Measurements from ENCODE around the gene MAMDC4. TPM values are rescaled to one million over a fixed set of nuclear protein-coding genes. Genes with fewer than 3 reads are reported as not detected.

Gene MAMDC4
- total and polyA plus RNA-seq, 2 experiments from 2014 or later: 1.7 to 6.8 TPM

DNA sequence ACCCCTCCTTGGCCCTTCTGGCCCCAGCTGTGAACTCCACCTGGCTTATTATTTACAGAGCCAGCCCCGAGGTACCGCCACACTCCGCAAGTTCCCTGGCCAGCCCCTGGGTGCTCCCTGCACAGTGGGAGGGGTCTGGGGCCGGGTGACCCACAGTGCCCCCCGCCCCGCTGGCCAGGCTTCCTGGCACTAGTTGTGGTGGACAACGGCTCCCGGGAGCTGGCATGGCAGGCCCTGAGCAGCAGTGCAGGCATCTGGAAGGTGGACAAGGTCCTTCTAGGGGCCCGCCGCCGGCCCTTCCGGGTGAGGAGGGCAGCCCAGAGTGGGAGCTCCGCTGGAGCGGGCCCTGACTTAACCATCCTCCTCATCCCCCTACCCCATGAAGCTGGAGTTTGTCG is 3.9 kb downstream of the MAMDC4 start:
- no peak overlapping the region for H2AFZ ChIP-seq
- H3K4me3 ChIP-seq: no peak overlapping the region
- no peaks in the 10 kb centered on the region for H3K9me2 ChIP-seq (ENCODE audit: insufficient read depth)
- no peaks in the 10 kb centered on the region for H4K20me1 ChIP-seq (replicated peaks; ENCODE audit: insufficient read depth)
- H3F3A ChIP-seq (replicated peaks; ENCODE audit: low read depth): no peaks in the 10 kb centered on the region
- Mint-ChIP-seq H3K27me3 (ENCODE audit: insufficient read depth, low read depth, poor library complexity) (peaks cover 2% of the 10 kb centered on the region), H3K9me3 (no peaks in the 10 kb centered on the region), H3K27ac (no peak overlapping the region), H3K36me3 (ENCODE audit: low read depth) (peaks cover 5% of the 10 kb centered on the region; the same call in 2 of the 3 replicates), H3K4me3 (no peak overlapping the region), H3K4me1 (no peaks in the 10 kb centered on the region)
- H3K36me3 ChIP-seq (ENCODE audit: insufficient read depth): no peaks in the 10 kb centered on the region; the same call in 1 of the 2 replicates
- no peak overlapping the region for H3K4me2 ChIP-seq
- H3K27ac ChIP-seq (ENCODE audit: low read depth): no peak overlapping the region
- TF ChIP-seq STAT1 (IDR thresholded peaks at IDR 0.05; ENCODE audit: unreplicated experiment) (no peak), EZH2 (IDR thresholded peaks at IDR 0.05; ENCODE audit: low read depth, unreplicated experiment) (no peak), EZH2phosphoT487 (IDR thresholded peaks at IDR 0.05; ENCODE audit: unreplicated experiment) (no peak), CREB1 (CRISPR knock-in tag; IDR thresholded peaks at IDR 0.05; ENCODE audit: low read depth) (no peak), POLR2AphosphoS5 (IDR thresholded peaks at IDR 0.05; ENCODE audit: low read depth) (no peak), NANOG (IDR thresholded peaks at IDR 0.05; ENCODE audit: borderline replicate concordance) (no peak), JUNB (IDR thresholded peaks at IDR 0.05; ENCODE audit: unreplicated experiment) (no peak), ZNF331 (CRISPR knock-in tag; IDR thresholded peaks at IDR 0.05; ENCODE audit: low read depth) (no peak)
- TF ChIP-seq, protein P1, sequence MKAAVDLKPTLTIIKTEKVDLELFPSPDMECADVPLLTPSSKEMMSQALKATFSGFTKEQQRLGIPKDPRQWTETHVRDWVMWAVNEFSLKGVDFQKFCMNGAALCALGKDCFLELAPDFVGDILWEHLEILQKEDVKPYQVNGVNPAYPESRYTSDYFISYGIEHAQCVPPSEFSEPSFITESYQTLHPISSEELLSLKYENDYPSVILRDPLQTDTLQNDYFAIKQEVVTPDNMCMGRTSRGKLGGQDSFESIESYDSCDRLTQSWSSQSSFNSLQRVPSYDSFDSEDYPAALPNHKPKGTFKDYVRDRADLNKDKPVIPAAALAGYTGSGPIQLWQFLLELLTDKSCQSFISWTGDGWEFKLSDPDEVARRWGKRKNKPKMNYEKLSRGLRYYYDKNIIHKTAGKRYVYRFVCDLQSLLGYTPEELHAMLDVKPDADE (IDR thresholded peaks at IDR 0.05): no peak
- TF ChIP-seq, protein P2, sequence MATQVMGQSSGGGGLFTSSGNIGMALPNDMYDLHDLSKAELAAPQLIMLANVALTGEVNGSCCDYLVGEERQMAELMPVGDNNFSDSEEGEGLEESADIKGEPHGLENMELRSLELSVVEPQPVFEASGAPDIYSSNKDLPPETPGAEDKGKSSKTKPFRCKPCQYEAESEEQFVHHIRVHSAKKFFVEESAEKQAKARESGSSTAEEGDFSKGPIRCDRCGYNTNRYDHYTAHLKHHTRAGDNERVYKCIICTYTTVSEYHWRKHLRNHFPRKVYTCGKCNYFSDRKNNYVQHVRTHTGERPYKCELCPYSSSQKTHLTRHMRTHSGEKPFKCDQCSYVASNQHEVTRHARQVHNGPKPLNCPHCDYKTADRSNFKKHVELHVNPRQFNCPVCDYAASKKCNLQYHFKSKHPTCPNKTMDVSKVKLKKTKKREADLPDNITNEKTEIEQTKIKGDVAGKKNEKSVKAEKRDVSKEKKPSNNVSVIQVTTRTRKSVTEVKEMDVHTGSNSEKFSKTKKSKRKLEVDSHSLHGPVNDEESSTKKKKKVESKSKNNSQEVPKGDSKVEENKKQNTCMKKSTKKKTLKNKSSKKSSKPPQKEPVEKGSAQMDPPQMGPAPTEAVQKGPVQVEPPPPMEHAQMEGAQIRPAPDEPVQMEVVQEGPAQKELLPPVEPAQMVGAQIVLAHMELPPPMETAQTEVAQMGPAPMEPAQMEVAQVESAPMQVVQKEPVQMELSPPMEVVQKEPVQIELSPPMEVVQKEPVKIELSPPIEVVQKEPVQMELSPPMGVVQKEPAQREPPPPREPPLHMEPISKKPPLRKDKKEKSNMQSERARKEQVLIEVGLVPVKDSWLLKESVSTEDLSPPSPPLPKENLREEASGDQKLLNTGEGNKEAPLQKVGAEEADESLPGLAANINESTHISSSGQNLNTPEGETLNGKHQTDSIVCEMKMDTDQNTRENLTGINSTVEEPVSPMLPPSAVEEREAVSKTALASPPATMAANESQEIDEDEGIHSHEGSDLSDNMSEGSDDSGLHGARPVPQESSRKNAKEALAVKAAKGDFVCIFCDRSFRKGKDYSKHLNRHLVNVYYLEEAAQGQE (IDR thresholded peaks at IDR 0.05; ENCODE audit: unreplicated experiment): no peak
- TF ChIP-seq, protein P3, sequence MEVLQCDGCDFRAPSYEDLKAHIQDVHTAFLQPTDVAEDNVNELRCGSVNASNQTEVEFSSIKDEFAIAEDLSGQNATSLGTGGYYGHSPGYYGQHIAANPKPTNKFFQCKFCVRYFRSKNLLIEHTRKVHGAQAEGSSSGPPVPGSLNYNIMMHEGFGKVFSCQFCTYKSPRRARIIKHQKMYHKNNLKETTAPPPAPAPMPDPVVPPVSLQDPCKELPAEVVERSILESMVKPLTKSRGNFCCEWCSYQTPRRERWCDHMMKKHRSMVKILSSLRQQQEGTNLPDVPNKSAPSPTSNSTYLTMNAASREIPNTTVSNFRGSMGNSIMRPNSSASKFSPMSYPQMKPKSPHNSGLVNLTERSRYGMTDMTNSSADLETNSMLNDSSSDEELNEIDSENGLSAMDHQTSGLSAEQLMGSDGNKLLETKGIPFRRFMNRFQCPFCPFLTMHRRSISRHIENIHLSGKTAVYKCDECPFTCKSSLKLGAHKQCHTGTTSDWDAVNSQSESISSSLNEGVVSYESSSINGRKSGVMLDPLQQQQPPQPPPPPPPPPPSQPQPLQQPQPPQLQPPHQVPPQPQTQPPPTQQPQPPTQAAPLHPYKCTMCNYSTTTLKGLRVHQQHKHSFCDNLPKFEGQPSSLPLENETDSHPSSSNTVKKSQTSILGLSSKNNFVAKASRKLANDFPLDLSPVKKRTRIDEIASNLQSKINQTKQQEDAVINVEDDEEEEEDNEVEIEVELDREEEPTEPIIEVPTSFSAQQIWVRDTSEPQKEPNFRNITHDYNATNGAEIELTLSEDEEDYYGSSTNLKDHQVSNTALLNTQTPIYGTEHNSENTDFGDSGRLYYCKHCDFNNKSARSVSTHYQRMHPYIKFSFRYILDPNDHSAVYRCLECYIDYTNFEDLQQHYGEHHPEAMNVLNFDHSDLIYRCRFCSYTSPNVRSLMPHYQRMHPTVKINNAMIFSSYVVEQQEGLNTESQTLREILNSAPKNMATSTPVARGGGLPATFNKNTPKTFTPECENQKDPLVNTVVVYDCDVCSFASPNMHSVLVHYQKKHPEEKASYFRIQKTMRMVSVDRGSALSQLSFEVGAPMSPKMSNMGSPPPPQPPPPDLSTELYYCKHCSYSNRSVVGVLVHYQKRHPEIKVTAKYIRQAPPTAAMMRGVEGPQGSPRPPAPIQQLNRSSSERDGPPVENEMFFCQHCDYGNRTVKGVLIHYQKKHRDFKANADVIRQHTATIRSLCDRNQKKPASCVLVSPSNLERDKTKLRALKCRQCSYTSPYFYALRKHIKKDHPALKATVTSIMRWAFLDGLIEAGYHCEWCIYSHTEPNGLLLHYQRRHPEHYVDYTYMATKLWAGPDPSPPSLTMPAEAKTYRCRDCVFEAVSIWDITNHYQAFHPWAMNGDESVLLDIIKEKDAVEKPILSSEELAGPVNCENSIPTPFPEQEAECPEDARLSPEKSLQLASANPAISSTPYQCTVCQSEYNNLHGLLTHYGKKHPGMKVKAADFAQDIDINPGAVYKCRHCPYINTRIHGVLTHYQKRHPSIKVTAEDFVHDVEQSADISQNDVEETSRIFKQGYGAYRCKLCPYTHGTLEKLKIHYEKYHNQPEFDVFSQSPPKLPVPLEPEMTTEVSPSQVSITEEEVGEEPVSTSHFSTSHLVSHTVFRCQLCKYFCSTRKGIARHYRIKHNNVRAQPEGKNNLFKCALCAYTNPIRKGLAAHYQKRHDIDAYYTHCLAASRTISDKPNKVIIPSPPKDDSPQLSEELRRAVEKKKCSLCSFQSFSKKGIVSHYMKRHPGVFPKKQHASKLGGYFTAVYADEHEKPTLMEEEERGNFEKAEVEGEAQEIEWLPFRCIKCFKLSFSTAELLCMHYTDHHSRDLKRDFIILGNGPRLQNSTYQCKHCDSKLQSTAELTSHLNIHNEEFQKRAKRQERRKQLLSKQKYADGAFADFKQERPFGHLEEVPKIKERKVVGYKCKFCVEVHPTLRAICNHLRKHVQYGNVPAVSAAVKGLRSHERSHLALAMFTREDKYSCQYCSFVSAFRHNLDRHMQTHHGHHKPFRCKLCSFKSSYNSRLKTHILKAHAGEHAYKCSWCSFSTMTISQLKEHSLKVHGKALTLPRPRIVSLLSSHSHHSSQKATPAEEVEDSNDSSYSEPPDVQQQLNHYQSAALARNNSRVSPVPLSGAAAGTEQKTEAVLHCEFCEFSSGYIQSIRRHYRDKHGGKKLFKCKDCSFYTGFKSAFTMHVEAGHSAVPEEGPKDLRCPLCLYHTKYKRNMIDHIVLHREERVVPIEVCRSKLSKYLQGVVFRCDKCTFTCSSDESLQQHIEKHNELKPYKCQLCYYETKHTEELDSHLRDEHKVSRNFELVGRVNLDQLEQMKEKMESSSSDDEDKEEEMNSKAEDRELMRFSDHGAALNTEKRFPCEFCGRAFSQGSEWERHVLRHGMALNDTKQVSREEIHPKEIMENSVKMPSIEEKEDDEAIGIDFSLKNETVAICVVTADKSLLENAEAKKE (CRISPR knock-in tag; IDR thresholded peaks at IDR 0.05): no peak
- TF ChIP-seq, protein P4, sequence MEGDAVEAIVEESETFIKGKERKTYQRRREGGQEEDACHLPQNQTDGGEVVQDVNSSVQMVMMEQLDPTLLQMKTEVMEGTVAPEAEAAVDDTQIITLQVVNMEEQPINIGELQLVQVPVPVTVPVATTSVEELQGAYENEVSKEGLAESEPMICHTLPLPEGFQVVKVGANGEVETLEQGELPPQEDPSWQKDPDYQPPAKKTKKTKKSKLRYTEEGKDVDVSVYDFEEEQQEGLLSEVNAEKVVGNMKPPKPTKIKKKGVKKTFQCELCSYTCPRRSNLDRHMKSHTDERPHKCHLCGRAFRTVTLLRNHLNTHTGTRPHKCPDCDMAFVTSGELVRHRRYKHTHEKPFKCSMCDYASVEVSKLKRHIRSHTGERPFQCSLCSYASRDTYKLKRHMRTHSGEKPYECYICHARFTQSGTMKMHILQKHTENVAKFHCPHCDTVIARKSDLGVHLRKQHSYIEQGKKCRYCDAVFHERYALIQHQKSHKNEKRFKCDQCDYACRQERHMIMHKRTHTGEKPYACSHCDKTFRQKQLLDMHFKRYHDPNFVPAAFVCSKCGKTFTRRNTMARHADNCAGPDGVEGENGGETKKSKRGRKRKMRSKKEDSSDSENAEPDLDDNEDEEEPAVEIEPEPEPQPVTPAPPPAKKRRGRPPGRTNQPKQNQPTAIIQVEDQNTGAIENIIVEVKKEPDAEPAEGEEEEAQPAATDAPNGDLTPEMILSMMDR (conservative IDR thresholded peaks at IDR 0.05; ENCODE audit: low read depth in 2 of 2): no peak
- H3K4me1 ChIP-seq (ENCODE audit: insufficient read depth): no peaks in the 10 kb centered on the region
- H3K27me3 ChIP-seq (ENCODE audit: insufficient read depth): no peaks in the 10 kb centered on the region
- H3K79me2 ChIP-seq (replicated peaks; ENCODE audit: insufficient read depth): no peaks in the 10 kb centered on the region
- ATAC-seq: no peak
- DNase-seq (ENCODE audit: low spot score): no peak

Data from GM23338 (cell line).